NCI-H446 treated with DMSO at 0.1 percent for 48 hours (cell line): Measurements from ENCODE around the gene PRAC2.

ENCODE experiments used
- DNase-seq: peaks from one replicate; lab custom pipeline; 2025; lab: John Stamatoyannopoulos, UW

PRAC2 gene

DNA sequence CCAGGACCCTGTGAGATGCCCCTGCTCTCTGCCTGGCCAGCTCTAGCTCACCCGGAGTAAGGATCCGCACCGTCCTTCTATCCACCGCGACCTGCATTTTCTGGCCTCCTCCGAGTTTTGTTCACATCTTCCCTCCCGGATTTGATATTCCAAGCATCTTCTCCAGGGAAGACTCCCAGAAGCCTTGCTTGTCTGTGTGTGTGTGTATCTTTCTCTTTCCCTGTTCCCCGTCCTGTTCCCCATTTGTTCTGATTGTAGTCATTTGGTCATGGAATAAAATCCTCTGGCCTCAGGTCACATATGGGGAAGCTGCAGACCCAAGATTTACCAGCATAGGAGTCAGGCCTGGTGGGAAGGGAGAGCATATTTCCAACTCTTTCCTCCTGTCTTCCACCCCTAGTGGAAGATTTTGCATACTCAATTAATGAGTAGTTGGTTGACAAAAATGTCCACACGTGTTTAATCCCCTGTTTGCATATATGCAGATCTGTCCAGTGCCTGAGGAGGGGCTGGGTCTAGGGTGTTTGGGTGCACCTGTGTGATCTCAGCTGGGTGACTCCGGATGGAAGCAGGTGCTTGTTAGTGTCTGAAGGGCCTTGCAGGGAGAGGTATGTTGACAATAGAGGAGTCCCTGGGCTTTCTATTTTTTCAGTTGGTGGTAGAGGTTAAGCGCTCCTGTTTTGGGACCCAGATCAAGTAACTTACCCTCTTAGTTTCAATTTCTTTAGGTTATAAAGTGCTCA, 2.5 kb upstream of the PRAC2 start:
- DNase-seq: no peak

DNA sequence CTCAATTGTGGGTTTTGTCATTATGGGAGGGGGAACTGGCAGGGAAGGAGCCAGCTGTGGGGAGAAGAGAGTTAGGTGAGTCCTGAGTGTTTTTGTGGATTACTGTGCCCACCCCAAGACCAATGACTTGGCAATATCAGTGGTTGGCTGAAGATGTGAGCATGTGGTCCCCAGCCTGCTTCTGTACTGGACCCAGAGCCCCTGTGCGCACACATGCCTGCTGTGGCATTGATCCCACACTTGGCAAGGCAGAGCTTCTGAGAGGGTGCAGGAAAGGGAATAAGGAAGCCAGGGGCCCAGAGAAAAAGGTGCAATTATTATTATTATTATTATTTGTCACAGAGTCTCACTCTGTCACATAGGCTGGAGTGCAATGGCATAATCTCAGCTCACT, 2.0 kb upstream of the PRAC2 start:
- DNase-seq: no peak

DNA sequence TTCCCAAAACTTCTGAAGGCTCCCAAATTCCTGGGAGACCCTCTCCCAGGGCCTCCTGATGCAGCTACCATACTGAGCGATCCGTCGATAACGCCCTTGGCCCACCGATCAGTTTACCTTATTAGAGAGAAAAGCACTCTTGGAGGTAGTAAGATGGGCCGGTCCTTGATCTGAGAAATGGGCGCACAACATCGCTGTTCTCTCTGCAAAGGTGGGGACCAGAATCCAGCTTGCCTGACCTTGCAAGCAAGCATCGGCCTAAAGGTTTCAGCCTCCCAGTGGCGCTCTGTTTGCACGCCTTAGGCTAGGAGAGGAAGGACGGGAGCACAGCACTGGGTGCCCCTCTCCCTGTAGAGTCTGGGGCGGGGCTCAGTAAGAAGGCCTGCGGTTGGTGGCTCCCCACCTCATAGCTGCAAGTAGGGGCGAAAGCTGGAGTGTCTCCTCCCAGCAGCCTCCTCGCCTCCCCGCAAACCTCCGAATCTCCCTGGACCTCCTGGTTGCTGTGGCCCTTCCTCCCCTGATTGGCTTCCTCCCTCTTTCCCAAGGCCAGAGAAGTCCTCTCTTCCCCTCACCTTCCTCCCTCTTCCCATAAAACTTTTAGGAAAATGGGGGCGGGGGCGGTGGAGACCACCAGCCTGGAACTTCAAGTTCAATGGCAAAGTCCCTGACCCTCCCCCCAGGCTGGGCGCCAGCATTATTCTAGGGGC, 631 bp upstream of the PRAC2 start, which contains the start of gene PRAC1:
Gene PRAC1, minus strand, starts transcription at position 318 of the 707 bp plus-strand sequence. Its CDS starts 126 bp downstream, at position 192.
- DNase-seq: no peak

DNA sequence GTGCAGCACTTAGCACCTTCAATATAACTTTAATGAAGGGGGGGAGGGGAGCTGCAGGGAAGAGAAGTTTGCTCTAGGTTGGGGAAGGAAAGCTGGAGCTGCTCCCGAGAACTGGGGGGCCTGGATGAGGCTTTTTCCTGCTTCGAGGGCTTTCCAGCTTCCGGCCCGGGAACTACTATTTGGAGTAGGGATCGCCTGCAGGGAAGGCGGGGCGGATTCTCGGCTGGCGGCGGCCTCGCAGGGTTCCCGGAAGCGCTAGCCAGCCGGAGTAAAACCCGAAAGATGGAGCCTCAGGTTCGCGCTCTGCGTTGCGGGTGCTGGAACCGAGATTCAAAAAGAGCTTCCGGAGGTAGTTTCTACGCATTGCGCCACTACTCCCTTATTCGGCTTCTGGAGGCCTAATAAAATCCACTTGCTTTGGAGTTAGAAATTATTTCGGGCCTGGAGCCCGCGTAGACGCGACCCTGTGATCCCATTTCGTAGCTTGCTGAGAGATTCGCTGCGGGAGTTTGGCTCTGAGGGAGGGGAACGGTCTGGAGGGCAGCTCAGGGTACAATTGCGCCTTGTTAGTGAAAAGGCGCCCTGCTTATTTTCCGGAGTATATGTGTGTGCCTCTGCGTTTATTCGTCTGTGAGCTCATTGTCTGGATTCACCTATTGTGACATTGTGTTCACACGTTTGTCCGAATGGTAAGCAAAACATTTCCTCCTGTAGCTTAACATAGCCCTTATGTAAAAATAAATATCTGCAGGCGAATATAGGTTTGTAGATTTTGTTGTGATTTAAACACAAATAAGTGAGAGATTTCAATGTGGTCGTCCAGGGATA, 652 bp downstream of the PRAC2 start:
- DNase-seq: no peak

DNA sequence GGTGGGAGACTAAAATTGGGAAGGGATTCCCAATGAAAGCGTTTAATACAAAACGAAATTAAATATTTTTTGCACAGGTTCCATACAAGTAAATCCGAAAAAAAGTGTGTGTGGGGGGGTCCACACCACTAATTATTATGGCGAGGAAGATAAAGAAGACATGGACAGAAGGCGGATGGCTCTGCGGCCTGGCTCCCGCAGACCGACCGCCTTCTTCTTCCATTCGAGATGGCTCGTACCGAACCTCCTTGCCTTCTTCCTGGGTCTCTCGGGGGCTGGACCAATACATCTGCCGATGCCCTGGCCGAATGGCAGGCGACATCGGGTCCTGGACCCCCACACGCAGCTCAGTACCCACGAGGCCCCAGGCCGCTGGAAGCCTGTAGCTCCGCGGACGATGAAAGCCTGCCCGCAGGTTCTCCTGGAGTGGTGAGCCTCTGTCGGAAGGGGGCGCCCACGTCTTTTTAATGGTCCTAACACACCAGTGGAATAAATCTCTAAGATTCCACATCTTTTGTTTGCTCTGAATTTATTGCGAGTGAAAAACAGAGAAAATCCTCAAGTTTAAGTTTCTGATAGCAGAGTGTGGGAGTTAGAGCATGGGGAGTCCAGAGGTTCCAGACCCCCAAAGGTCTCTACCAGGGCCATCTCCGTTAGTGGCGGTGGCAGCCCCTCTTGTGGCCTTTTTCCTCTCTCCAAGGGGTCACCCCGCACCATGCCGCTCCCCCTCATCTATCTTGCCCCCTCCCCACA, 1.4 kb downstream of the PRAC2 start:
- no peak for DNase-seq

DNA sequence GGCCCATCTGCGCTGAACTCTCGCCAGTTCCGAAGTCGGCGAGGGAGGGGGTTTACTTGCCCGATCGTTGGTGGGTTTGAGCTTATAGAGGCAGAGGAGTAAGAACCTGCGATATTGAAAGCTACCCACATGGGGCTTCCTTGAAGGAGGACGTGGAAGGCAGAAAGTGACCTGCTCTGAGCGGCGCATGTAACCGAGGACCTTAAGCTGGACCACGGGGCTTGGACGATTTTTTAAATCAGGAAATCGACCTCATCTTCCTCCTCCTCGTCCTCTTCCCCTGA, 2.0 kb downstream of the PRAC2 start:
- no peak for DNase-seq

DNA sequence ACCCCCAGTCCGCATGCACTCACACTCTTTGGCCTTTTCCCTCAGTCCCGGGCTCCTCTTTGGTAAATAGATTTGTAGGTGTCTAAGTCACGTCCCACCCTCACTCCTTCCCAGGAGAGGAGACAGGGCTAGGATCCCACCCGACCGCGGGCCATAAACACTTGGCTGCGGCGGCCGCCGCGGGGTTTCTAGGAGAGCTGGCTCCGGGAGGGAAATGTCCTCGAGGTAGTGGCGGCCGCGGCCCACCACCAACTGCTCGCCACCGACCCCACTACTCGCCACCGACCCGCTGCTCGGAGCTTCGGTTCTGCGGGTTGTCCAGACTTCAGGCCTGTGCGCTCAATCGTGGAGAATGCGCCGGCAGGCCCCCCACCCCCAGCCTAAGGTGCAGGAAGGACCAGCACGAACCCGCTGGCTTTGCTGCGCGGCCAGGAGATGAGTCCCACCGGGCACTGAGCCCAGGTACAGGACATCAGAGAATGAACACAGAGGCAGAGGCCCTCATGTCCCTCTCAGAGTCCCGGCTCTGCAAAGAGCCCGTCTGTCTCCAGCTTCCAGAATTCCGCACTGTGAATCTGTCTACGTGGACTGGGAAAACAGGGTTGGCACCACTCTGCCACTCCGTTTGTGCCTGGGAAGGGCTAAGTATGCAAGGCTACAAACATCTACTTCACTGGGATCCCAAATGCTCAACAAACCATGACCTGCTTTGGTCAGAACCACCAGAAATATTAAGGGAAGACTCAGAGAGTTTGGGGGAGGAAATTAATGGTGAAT, 2.5 kb downstream of the PRAC2 start:
- DNase-seq: no peak

DNA sequence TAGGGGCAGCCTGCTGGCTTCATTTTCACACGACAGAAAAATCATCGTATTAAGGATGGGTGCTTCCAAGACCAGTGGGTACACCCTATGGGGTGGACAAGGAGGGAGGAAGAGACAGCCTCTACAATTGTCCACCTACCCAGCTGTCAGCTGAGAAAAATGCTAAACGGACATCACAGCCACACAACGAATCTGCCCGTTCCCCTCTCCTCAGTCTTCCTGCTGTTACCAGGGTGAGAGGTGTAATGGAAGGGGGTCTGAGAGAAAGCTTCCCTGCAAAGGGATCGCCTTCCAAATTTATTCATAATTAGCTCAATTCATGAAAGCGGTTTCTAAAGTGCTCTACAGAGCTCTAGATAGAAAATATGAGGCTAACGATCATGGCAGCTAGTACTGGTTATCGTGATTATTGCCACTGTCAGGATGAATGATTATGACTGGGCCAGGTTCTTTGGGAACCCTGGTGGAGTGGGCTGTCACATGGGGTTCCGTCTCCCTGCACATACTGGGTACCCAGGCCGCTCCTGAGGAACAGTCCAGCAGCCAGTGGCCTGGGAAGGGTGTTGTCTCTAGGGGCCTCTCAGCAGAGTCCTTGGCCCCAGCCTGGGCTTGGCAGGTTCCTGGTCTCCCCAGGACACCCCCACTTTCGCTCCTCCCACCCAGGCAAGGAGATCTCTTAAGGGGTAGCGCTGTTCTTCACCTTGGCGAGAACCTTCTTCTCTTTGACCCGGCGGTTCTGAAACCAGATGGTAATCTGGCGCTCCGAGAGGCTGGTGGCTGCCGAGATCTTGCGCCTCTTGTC, 3.3 kb downstream of the PRAC2 start:
- no peak for DNase-seq

DNA sequence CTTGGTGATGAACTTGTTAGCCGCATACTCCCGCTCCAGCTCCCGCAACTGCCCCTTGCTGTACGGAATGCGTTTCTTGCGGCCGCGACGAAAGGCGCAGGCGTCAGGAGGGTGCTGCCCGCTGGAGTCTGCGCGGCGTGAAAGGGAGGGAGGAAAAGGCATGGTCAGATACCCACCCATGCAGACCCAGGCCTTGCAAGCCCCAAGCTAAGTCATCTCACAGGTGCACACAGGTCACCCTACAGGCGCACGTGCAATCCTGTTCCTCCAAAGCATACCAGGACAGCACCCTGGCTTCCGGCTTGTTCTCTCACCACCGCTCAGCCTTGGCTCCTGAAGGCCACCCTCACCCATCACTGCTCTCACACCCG, 3.9 kb downstream of the PRAC2 start:
- DNase-seq: no peak

DNA sequence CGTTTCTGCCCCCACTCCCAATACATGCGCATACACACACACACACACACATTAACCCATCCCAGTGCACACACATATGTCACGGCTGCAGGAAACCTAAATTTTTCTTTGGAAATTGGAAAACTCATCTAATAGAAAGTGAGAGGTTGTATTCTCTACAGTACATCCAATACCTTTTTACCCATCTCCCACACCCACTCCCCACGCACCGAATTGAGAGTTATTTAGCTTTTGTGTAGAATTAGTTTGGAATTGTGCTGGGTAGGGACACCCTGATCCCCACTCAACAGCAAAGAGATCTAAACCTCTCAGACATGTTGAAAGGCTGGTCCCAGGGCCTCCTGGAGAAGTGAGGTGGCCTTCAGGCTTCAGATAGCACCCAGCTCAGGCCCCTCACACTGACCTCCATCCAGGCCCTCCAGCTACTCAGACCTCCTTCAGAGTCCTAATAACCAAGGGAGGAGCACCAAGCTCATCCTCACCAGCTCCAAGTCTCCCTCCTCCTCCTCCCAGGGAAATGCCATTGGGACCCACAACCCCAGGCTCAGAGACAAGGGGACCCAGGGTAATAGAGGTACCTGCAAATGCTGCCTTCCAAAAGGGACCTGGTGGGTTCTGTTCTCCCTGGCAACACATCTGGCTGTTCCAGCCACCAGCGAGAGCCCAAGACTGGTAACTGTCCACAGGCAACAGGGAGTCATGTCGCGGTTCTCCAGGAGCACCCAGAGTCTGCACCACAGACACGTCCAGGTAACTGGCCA, 4.6 kb downstream of the PRAC2 start:
- DNase-seq: no peak

DNA sequence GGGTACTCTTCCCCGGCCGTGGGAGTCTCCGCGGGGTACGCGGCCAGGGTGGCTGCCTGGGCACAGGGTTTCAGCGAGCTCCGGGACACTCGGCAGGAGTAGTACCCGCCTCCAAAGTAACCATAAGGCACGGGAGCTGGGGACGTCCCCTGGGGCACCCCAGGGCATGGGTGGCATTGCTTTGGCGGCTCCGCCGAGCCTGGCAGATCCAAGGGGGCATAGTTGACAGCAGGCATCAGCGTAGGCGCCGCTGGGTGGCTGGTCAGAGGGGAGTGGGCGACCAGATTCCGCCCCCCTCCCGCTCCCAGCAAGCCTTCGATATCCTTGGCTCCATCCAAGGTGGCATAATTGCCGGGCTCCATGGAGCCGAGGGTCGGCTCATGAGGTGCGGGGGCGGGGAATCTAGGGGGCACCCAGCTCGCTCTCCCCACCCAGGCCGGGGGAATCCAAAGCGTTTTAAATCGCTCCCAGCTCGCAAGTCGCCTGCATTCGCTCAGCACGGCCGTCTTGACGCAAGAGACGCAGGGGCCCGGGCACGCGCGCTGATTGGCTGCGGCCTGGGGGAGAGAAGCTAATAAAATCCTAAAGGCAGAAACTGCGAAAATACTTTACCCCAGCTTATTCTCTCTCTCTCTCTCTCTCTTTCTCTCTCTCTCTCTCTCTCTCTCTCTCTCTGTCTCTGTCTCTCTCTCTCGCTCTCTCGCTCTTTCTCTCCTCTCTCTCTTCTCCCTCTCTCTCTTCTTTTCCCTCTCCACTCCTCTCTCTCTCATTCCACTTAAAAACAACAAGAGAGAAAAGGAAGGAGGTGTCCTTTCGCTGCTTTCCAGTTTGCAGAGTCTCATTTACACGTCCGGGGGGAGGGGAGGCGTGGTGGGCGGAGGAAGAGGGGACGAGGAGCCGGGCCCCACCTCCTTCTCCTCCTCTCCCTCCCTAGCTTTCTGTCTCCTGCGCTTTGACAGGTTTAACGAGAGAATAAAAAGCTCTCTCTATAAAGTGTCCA, 5.5 kb downstream of the PRAC2 start, which contains the start of gene HOXB13:
Gene HOXB13, minus strand, starts transcription at position 519 of the 1,000 bp plus-strand sequence. Its CDS starts 157 bp downstream, at position 362.
- DNase-seq: no peak

DNA sequence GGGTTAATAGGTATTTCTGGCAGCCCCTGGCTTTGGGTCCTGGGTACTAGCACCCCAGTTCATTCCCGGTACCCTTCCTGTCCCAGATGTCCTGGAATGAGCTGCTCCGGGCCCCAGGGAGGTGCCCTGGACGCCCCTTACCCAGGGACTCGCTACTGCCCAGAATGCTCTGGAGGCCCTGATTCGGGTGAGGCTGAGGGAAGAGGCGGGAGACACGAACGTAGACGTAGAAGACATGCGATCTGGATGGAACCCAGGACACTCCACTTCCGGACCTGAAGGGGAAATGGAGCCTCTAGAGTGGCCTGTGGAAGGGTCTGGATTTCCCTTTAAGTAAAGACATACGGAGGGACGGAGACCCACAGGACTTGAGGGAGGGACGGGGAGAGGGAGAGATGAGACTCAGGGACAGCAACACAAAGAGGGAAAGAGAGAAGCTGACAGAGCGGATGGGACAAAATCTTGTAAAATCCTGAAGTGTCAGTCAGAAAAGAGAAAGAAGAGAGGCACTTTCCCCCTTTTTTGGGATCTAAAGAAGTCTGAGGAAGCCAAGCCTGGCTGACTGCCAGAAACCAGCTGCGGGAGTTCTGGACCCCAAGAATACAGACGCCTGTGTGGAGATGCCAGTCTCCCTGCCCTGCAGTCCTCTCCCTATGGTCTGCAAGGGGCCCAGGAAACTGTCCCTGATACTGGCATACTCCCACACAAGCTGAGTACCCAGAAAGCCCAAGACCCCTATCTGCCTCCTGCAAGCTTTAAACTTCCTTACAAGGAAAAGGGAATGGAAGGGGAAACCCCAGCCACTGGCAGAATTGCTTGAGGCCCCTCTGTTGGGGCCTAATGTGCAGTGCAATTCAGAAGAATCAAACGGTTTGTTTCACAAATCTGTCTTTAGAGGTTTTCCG, 6.6 kb downstream of the PRAC2 start:
- DNase-seq: no peak

DNA sequence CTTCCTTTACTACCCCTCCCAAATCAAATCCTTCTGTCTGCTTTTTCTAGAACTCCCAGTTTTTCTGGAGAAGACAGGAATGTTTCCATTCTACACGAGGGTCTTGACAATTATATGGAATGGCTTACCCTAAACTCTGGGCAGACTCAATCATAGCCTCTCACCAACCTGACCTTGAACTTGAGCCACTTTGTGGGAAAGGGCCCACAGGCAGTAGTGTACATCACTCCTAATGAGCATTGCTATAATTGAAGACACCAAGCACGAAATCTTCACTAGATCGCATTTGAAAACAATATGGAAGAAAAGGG, 7.2 kb downstream of the PRAC2 start:
- DNase-seq: no peak

DNA sequence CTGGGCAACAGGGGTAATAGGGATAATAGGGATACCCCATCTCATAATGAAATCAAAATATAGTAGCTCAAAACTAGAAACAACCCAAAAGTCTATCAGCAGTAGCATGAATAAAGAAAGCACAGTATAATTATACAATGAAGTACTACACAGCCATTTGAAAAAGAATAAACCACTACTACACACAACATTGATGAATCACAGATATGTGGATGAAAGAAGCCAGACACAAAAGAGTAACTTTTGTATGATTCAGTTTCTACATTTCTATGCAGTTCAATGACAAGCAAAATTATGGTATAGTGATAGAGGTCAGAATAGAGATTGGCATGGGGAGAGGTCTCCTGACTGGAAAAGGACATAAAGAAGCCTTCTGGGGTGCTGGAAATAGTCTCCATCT, 8.4 kb downstream of the PRAC2 start:
- DNase-seq: no peak

DNA sequence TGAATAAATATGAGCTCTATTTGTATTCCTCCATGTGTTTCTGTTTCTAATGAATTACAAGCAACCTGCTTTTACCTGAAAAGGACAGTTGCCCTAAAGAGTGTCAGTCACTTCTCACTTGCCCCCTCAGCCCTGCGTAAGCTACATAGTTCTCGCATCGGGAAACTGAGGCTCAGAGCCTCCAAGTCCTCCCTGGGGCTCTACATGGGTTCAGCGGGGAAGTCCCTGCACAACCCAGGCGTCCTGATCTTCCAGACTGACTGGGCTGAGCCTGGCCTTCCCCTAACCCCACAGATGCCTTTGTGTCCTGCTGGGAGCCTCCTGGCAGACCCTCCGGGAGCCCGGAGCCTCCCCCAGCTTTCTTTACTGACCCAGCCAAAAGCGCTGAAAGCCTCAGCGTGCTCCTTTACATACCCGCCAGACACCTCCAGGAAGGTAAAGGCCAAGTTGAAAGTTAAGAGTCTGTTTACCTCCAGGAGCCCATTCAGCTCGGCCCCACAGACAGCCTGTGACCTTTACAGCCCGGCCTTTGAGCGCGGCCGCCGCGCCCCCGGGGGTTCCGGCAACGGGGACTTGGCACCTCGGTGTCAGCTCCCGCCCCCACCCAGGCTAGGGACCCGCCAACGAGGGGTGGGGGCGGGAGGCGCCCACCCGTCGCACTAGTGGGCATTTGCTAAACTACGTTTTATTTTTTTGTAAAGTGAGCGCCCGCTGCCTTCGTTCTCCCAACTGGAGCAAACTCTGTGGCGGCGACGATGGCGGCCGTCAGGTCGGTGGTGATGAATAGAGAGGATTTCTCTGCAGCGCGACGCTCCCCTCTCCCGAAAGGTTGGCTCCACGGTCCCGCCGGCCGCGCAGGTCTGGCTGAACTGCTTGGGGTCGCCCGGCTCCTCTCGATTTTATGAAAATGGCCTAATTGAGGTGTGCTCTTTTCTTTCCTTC, 10.0 kb downstream of the PRAC2 start:
- DNase-seq: no peak

DNA sequence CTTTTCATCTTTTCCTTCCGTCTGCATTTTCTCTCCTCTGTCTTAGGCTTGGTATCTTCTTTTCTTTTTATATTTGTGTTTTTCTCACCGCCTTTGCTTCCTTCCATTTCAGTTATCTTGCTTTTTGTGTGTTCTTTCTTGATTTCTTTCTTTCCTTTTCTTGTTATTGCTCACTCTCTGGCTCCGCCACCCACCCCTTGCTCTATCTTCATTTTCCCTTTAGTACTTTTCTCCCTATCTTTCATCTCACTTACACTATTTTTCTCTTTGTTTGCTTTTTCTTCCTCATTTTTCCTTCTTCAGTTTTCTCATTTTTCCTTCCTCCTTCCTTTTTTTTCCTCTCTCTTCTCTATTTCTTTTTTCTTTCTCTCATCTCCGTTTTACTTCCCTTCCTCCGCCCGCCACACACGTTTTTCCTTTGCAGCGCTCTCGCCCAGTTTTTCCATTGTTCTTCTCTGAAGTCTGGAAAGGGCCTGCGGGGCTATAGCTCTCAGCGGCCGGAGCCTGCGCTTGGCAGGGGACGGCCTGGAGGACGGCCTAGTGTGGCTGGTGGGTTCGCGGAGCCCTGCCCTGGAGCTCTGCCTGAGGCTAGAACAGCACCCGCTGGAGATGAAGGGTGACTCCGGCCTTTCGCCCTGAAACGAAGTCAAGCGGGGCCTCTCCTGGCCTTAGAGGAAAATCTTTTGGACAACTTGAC, 10.8 kb downstream of the PRAC2 start:
- DNase-seq: no peak
